HepG2 (cell line): Measurements from ENCODE around the gene LMAN2. TPM values are rescaled to one million over a fixed set of nuclear protein-coding genes. Genes with fewer than 3 reads are reported as not detected.

Experiments used
- ATAC-seq: fragments of 200-7000 bp; cut with Tn5 transposase; 3 replicates; pipeline ENCODE4 v1.9.1; 2020; ENCODE audit warnings: mild to moderate bottlenecking, moderate library complexity
- BruUV-seq: library from RNA; stranded (reverse); fragments of 400-500 nt; replicated peaks from 2 replicates; lab custom pipeline; 2021; lab: Mats Ljungman, UMichigan
- CTCF ChIA-PET: fragments of 300-600 bp; formaldehyde crosslinking; extraction: SDS; loops from one replicate; lab custom pipeline; 2021; ENCODE audit warnings: low total read pairs, inconsistent platforms, low intra/inter-chr PET ratio; lab: Yijun Ruan, JAX
- POLR2A ChIA-PET: fragments of 350-600 bp; sonication (Branson Sonifier 250); formaldehyde crosslinking; loops from one replicate; lab custom pipeline; 2020; ENCODE audit warnings: antibody characterized with exemption, inconsistent platforms; lab: Yijun Ruan, JAX
- DNase-seq: peaks from one replicate; pipeline ENCODE4 v3.0.0-alpha.2; 2015; ENCODE audit warnings: low spot score
- FAIRE-seq: peaks from 3 replicates; lab custom pipeline; 2011; peaks lifted over from hg19 to GRCh38; lab: Jason Lieb, UNC
- H2AFZ ChIP-seq: one replicate; pipeline ENCODE4 v1.6.1; 2011; ENCODE audit warnings: low read length, inconsistent platforms
- H3K27ac ChIP-seq: fragments of 300-600 bp; 3 replicates; pipeline ENCODE4 v1.8.0; 2011; ENCODE audit warnings: mixed run types, mild to moderate bottlenecking, mixed read lengths, low read length, inconsistent platforms; ENCODE audit not compliant: insufficient read depth; ENCODE audit errors: extremely low read length
- H3K27me3 ChIP-seq, 2 experiments: fragments of 200-600 bp in 1 of 2; 2 replicates in 1 of 2; 3 replicates in 1 of 2; pipeline versions ENCODE4 v1.6.0 to v1.8.0; 2011; ENCODE audit warnings: low read length in 2 of 2, mild to moderate bottlenecking in 2 of 2, moderate library complexity in 2 of 2, inconsistent platforms in 1 of 2; ENCODE audit not compliant: insufficient read depth in 2 of 2, control insufficient read depth in 1 of 2
- H3K36me3 ChIP-seq, 2 experiments: fragments of 200-600 bp in 1 of 2; replicated peaks in 1 of 2; 2 replicates in 1 of 2; 3 replicates in 1 of 2; pipeline versions ENCODE4 v1.5.1 to v1.8.0; 2011; ENCODE audit warnings: low read length in 2 of 2, inconsistent platforms in 1 of 2; ENCODE audit not compliant: insufficient read depth in 2 of 2, control insufficient read depth in 1 of 2
- H3K4me1 ChIP-seq: 2 replicates; pipeline ENCODE4 v1.5.1; 2012; ENCODE audit warnings: low read length, inconsistent platforms; ENCODE audit not compliant: insufficient read depth
- H3K4me2 ChIP-seq: 2 replicates; pipeline ENCODE4 v1.6.0; 2011; ENCODE audit warnings: low read depth, low read length, inconsistent platforms
- H3K4me3 ChIP-seq, 3 experiments: fragments of 200-600 bp in 1 of 3; sonication (generic), shearing (Covaris generic) in 1 of 3; replicated peaks in 1 of 3; 2 replicates each; pipeline ENCODE4 v1.5.1; 2011 to 2016; ENCODE audit warnings: low read length in 3 of 3, inconsistent platforms in 2 of 3, low read depth in 2 of 3, mild to moderate bottlenecking in 2 of 3, control low read depth in 1 of 3, mixed read lengths in 1 of 3; ENCODE audit not compliant: insufficient read depth in 1 of 3
- H3K79me2 ChIP-seq: one replicate; pipeline ENCODE4 v1.6.1; 2011; ENCODE audit warnings: low read length, inconsistent platforms; ENCODE audit not compliant: insufficient read depth
- H3K9ac ChIP-seq: 2 replicates; pipeline ENCODE4 v1.6.0; 2011; ENCODE audit warnings: mild to moderate bottlenecking, low read depth, low read length, inconsistent platforms; ENCODE audit not compliant: insufficient read depth
- H3K9me3 ChIP-seq: 2 replicates; pipeline ENCODE4 v1.5.1; 2012; ENCODE audit warnings: mild to moderate bottlenecking, low read length
- H4K20me1 ChIP-seq: 2 replicates; pipeline ENCODE4 v1.6.0; 2011; ENCODE audit warnings: inconsistent platforms, mild to moderate bottlenecking, low read length, moderate library complexity; ENCODE audit not compliant: insufficient read depth
- ASH2L ChIP-seq: fragments of 300-600, 200-600 bp; sonication (generic); IDR thresholded peaks from 2 replicates; pipeline ENCODE4 v1.7.0; 2017; ENCODE audit warnings: low read depth, mild to moderate bottlenecking, moderate library complexity, mixed read lengths, low read length; ENCODE audit not compliant: insufficient read length
- EED ChIP-seq: sonication (generic); formaldehyde crosslinking; IDR thresholded peaks from 2 replicates; pipeline ENCODE4 v1.5.0; 2020; ENCODE audit warnings: mild to moderate bottlenecking, missing genetic modification reagents
- KDM3A ChIP-seq: IDR thresholded peaks from 2 replicates; pipeline ENCODE4 v1.6.1; 2018; ENCODE audit warnings: low read depth, missing compliant biosample characterization
- LCORL ChIP-seq, 2 experiments: fragments of 450-650 bp in 1 of 2; sonication (generic) in 1 of 2; formaldehyde crosslinking in 1 of 2; IDR thresholded peaks; 2 replicates each; pipeline versions ENCODE4 v1.5.0 to v1.6.1; 2017 to 2020; ENCODE audit warnings: antibody characterized with exemption in 1 of 2, missing genetic modification reagents in 1 of 2
- THAP11 ChIP-seq: IDR thresholded peaks from 2 replicates; pipeline ENCODE4 v1.6.1; 2016; ENCODE audit warnings: missing biosample characterization, missing genetic modification reagents
- YY1 ChIP-seq: IDR thresholded peaks from 2 replicates; pipeline ENCODE4 v1.6.1; 2011; ENCODE audit warnings: low read length, low read depth, moderate library complexity, mild to moderate bottlenecking; ENCODE audit not compliant: insufficient read depth, insufficient replicate concordance
- ZNF143 ChIP-seq: sonication (generic); formaldehyde crosslinking; IDR thresholded peaks from 2 replicates; pipeline ENCODE4 v1.4.0; 2020; ENCODE audit warnings: missing genetic modification reagents
- ZNF225 ChIP-seq: sonication (generic); formaldehyde crosslinking; IDR thresholded peaks from 2 replicates; pipeline ENCODE4 v1.4.0; 2020; ENCODE audit warnings: mild to moderate bottlenecking, missing genetic modification reagents
- ZNF616 ChIP-seq: sonication (generic); formaldehyde crosslinking; IDR thresholded peaks from 2 replicates; pipeline ENCODE4 v1.5.0; 2020; ENCODE audit warnings: low read depth, mild to moderate bottlenecking, missing genetic modification reagents
- ZNF878 ChIP-seq: sonication (generic); formaldehyde crosslinking; IDR thresholded peaks from 2 replicates; pipeline ENCODE4 v1.8.1; 2023; ENCODE audit warnings: mild to moderate bottlenecking, missing genetic modification reagents, moderate library complexity
- WGBS: methylation state at CpG from one replicate; pipeline ENCODE4 v1.1.6; 2017; ENCODE audit warnings: low lambda C conversion rate; 5-methylcytosine and 5-hydroxymethylcytosine counted together
- in situ Hi-C: cut with HindIII; loops from 2 replicates; pipeline ENCODE4 v1.10.0; 2017; ENCODE audit warnings: low pct_unique_long_range_greater_than_20kb; ENCODE audit not compliant: extremely low pct_ligation_motif_present
- intact Hi-C: fragments of 100-400 bp; cut with micrococcal nuclease; formaldehyde crosslinking; loops from one replicate; pipeline ENCODE4 v1.10.0; 2022; ENCODE audit not compliant: unreplicated experiment
- polyA plus RNA-seq, 8 experiments: library from polyadenylated mRNA; depleted of rRNA in 3 of 8; stranded (reverse) in 7 of 8; unstranded in 1 of 8; fragments of >200 nt; fragmentation: Illumina TruSeq in 4 of 8; extraction: Trizol in 4 of 8; gene quantifications; 2 replicates each; pipeline versions ENCODE4 v1.2.1 to v1.2.3, GENCODE V29; 2011 to 2016; ENCODE audit warnings: low read depth in 4 of 8, missing spikeins in 1 of 8, mixed read lengths in 1 of 8; ENCODE audit not compliant: insufficient read depth in 1 of 8
- total RNA-seq, 5 experiments: library from RNA; depleted of rRNA; stranded (reverse); fragments of >200 nt; fragmentation: Illumina TruSeq; extraction: Trizol; gene quantifications; 2 replicates each; pipeline ENCODE4 v1.2.3, GENCODE V29; 2016; ENCODE audit warnings: low read depth in 1 of 5
- TF ChIP-seq, protein P1 (sequence below): sonication (generic); formaldehyde crosslinking; IDR thresholded peaks from 2 replicates; pipeline ENCODE4 v1.8.0; 2022; ENCODE audit warnings: mild to moderate bottlenecking, missing genetic modification reagents, moderate library complexity
- TF ChIP-seq, protein P2 (sequence below): sonication (generic); formaldehyde crosslinking; IDR thresholded peaks from 2 replicates; pipeline ENCODE4 v1.5.1; 2020; ENCODE audit warnings: mild to moderate bottlenecking, missing genetic modification reagents, moderate library complexity

LMAN2 gene
- total and polyA plus RNA-seq, 2 of the 13 experiments (the other 11 are each of a cell fraction or from before 2014, with no cell fraction given) = 191 to 197 TPM

DNA sequence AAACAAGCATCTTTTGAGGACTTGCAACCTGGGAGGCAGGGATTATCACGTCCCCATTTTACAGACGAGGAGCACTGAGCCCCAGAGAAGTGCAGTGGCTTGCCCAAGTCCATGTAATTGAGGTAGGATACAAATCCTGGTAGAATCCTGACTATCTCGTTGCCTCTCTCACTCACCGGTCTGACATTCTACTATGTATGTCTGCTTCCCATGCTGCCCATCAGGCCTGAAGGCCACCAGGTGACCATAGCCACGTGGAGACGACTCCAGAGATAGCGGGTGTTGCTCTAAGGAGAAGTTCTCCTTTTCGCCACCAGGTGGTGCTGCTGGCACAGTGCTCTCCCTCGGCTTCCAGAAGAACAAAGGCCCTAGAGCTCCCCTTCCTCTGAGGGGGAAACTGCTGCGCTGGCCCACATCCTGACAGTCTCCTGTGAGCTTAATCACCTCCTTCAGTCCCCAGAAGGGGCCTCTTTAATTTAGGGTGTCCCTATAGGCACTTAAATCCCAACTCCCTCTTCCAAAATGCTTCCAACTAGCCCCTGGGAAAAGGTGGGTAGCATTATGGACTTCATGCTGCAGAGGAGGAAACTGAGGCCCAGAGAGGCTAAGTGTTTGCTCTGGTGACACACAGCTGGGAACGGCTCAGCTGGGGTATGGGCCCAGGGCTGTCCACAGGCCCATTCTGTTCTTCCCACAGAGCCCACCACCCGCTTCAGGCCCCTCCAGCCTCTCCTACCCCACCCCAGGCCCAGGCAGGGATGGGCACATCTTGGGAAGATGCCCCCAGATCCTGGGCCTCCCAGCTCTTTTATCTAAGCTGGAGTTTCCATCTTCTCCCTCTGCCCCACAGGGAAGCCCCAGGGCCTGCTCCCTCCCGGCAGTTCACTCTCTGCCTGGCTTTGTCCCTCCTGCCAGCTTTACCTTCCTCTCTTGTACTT is 39.2 kb upstream of the LMAN2 start (continued):
- TF ChIP-seq, protein P1, sequence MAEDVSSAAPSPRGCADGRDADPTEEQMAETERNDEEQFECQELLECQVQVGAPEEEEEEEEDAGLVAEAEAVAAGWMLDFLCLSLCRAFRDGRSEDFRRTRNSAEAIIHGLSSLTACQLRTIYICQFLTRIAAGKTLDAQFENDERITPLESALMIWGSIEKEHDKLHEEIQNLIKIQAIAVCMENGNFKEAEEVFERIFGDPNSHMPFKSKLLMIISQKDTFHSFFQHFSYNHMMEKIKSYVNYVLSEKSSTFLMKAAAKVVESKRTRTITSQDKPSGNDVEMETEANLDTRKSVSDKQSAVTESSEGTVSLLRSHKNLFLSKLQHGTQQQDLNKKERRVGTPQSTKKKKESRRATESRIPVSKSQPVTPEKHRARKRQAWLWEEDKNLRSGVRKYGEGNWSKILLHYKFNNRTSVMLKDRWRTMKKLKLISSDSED = no peak
- TF ChIP-seq ZNF878 = no peak

DNA sequence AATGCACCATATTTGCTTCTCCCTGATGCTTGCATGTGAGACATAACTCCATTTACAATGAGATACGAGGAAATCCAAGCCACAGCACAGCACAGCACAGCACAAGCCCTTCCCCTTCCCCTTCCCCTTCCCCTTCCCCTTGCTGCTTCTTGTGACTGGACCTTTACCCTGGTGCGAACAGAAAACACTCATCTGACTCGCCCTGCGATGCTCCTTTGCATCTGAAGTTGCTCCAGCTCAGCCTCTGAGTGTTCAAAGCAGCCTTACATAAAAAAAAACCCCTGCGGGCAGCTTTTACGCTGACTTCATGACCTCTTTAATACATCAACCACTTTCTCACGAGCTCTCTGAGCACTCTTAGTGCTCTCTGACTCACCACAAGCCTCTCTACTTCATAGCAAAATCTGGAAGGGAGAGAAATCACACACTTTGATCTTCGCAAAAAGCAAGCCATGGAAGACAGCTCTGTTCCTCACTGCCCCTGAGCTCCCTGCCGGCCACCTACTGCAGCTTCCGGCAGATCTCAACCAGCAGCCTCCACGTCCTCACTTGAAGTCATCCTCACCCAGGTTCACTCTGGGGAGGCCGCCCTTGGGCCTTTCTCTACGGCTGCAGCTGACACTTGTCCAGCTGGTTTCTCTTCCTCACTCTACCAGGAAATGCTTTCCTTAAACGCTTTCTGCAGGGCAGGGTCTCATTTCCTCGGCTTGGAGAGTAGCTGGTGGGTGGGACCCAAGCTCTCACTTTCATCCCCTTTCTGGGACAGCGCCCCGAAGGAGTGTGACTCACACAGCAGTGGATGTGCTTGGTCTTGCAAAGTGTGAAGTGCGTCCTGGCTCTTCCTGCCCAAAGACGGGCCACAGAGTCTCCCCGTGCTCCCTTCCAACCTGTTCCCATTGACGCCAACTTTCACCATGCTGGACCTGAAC is 38.0 kb upstream of the LMAN2 start:
- ChIA-PET POLR2A (interaction anchor here (0.7 to 7.3 kb wide), 11 partner anchors 9 to 302 kb away, joined by 3 to 79 read pairs (median 4); partner anchors contain the start of genes FGFR4, GRK6 and PDLIM7), CTCF (interaction anchor here (0.9 to 3.7 kb wide), 5 partner anchors 19 to 111 kb away, joined by 3 to 54 read pairs (median 10); no protein-coding TSS in a partner anchor)
- Histone ChIP-seq H3K27me3 (peaks cover 8 to 48% of the 10 kb centered on the region in 2 experiments; a peak in 4 of 5 replicates), H3K4me1 (peaks cover 38% of the 10 kb centered on the region), H3K9me3 (no peaks in the 10 kb centered on the region), H3K36me3 (no peaks in the 10 kb centered on the region), H3K79me2 (no peaks in the 10 kb centered on the region), H3K4me2 (peak overlapping the region; percentile 67), H3K27ac (no peak overlapping the region), H3K4me3 (peak overlapping the region in 1 of 3 experiments; percentile 7; a peak in 1 of 6 replicates), H4K20me1 (no peaks in the 10 kb centered on the region), H3K9ac (peak overlapping the region; percentile 26; the same call in 1 of the 2 replicates), H2AFZ (peak overlapping the region; percentile 28)
- peak; percentile 21 for DNase-seq
- intact Hi-C loops = loop anchor here (1.0 to 2.0 kb wide), 3 partner anchors 65 to 111 kb away; no protein-coding TSS in a partner anchor
- FAIRE-seq = no peak
- WGBS = 12% methylated on average over 14 of the region's 21 CpGs
- ATAC-seq = peak; percentile 54
- BruUV-seq = no TSS peak
- in situ Hi-C loops = loop anchor here (5.0 kb wide), 1 partner anchor 68 kb away; no protein-coding TSS in a partner anchor
- TF ChIP-seq YY1 (peak; percentile 1), LCORL (IDR thresholded peaks at IDR 0.05) (no peak), LCORL (CRISPR knock-in tag; IDR thresholded peaks at IDR 0.05) (0 out of 2 replicates have a peak, but pooled peaks have one; percentile 21), KDM3A (0 out of 2 replicates have a peak, but pooled peaks have one; percentile 11), ZNF143 (no peak), ASH2L (no peak), EED (no peak), THAP11 (CRISPR knock-in tag) (0 out of 2 replicates have a peak, but pooled peaks have one; percentile 19), ZNF225 (0 out of 2 replicates have a peak, but pooled peaks have one; percentile 38), ZNF616 (CRISPR knock-in tag) (0 out of 2 replicates have a peak, but pooled peaks have one; percentile 42)
- TF ChIP-seq, protein P2, sequence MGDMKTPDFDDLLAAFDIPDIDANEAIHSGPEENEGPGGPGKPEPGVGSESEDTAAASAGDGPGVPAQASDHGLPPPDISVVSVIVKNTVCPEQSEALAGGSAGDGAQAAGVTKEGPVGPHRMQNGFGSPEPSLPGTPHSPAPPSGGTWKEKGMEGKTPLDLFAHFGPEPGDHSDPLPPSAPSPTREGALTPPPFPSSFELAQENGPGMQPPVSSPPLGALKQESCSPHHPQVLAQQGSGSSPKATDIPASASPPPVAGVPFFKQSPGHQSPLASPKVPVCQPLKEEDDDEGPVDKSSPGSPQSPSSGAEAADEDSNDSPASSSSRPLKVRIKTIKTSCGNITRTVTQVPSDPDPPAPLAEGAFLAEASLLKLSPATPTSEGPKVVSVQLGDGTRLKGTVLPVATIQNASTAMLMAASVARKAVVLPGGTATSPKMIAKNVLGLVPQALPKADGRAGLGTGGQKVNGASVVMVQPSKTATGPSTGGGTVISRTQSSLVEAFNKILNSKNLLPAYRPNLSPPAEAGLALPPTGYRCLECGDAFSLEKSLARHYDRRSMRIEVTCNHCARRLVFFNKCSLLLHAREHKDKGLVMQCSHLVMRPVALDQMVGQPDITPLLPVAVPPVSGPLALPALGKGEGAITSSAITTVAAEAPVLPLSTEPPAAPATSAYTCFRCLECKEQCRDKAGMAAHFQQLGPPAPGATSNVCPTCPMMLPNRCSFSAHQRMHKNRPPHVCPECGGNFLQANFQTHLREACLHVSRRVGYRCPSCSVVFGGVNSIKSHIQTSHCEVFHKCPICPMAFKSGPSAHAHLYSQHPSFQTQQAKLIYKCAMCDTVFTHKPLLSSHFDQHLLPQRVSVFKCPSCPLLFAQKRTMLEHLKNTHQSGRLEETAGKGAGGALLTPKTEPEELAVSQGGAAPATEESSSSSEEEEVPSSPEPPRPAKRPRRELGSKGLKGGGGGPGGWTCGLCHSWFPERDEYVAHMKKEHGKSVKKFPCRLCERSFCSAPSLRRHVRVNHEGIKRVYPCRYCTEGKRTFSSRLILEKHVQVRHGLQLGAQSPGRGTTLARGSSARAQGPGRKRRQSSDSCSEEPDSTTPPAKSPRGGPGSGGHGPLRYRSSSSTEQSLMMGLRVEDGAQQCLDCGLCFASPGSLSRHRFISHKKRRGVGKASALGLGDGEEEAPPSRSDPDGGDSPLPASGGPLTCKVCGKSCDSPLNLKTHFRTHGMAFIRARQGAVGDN (CRISPR knock-in tag) = peak; percentile 55; the same call in 1 of the 2 replicates
